ENCODE results near the gene ATP6AP1. TPM values are rescaled to one million over a fixed set of nuclear protein-coding genes. Genes with fewer than 3 reads are reported as not detected.

The ATP6AP1 gene
- polyA plus RNA-seq, 1 experiment = 143 TPM

DNA sequence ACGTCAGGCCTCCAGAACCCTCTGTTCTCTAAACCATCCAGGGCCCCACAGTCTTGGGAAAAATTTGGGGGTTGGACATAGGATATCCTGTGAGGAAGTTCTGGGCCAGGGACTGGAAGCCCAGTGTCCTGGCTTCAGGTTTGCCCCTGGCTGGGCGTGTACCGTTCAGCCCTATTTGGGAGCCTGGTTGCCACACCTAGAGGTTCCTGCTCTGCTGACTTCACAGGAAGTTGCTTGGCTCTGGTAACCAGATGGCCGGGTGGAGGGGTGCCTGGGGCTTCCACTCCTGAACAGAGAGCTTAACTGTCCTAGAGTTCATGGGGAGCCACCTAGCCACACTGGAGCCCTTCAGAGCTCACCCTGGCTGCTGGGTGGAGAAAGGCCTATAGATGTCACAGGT is 16.0 kb upstream of the ATP6AP1 start:
- H3K4me3 ChIP-seq (ENCODE audit: low read depth, low read length) = no peak overlapping the region; the same call in 1 of the 2 replicates
- CTCF ChIA-PET = interaction anchor here (1.0 to 1.5 kb wide), 2 partner anchors 14 to 16 kb away, joined by 3 read pairs; no protein-coding TSS in a partner anchor
- POLR2A ChIA-PET = no interaction called here
- TF ChIP-seq, protein P1, sequence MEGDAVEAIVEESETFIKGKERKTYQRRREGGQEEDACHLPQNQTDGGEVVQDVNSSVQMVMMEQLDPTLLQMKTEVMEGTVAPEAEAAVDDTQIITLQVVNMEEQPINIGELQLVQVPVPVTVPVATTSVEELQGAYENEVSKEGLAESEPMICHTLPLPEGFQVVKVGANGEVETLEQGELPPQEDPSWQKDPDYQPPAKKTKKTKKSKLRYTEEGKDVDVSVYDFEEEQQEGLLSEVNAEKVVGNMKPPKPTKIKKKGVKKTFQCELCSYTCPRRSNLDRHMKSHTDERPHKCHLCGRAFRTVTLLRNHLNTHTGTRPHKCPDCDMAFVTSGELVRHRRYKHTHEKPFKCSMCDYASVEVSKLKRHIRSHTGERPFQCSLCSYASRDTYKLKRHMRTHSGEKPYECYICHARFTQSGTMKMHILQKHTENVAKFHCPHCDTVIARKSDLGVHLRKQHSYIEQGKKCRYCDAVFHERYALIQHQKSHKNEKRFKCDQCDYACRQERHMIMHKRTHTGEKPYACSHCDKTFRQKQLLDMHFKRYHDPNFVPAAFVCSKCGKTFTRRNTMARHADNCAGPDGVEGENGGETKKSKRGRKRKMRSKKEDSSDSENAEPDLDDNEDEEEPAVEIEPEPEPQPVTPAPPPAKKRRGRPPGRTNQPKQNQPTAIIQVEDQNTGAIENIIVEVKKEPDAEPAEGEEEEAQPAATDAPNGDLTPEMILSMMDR (IDR thresholded peaks at IDR 0.05; ENCODE audit: insufficient read depth, low read depth, low read length) = no peak
- H3K36me3 ChIP-seq (ENCODE audit: control insufficient read depth, insufficient read depth, low read length) = no peaks in the 10 kb centered on the region; the same call in 1 of the 2 replicates
- DNase-seq (ENCODE audit: low read depth) = no peak
- no peaks in the 10 kb centered on the region for H3K27me3 ChIP-seq (ENCODE audit: control insufficient read depth, insufficient read depth, low read length)

DNA sequence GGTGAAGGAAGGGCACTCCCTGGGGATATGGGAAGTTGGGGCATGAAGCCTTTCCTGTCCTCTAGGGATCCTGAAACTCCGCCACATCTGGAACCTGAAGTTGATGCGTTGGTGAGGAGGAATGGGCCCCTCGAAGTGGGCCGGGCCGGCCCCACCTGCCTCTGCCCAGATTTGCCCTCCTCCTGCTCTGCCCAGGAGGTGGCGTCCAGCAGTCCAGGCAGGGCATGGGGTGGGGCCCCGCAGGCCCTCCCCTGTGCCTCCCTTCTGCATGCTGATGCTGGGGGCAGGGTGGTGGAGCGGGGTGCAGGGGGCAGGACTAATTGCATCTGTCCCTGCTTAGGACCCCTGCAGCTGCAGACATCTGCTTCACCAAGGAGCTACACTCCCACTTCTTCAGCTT is 15.3 kb upstream of the ATP6AP1 start:
- no peak for DNase-seq (ENCODE audit: low read depth)
- Histone ChIP-seq H3K4me3 (ENCODE audit: low read depth, low read length) (no peak overlapping the region), H3K36me3 (ENCODE audit: control insufficient read depth, insufficient read depth, low read length) (no peaks in the 10 kb centered on the region; the same call in 1 of the 2 replicates), H3K27me3 (ENCODE audit: control insufficient read depth, insufficient read depth, low read length) (no peaks in the 10 kb centered on the region)
- POLR2A ChIA-PET = no interaction called here
- TF ChIP-seq, protein P1 (IDR thresholded peaks at IDR 0.05; ENCODE audit: insufficient read depth, low read depth, low read length) = no peak
- CTCF ChIA-PET = no interaction called here

DNA sequence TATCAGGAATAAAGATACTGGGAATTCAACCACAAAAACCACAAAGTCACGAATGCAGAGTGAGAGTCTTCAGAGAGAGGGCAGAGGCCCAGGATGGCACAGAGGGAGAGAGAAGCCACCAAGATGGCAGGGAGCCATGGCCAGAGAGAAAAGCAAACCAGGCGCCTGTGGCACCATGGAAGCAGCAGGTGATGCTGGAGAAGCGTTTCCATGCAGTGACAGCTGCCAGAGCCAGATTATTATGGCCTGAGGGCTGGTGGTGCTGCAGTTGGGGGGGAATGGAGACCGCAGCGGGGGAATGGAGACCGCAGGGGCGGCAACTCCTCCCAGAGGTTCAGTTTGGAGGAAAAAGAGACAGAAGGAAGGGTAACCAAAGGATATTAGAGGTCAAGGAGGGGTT is 11.3 kb upstream of the ATP6AP1 start:
- ChIA-PET CTCF (no interaction called here), POLR2A (no interaction called here)
- H3K4me3 ChIP-seq (ENCODE audit: low read depth, low read length) = no peak overlapping the region
- no peak for DNase-seq (ENCODE audit: low read depth)
- no peaks in the 10 kb centered on the region for H3K27me3 ChIP-seq (ENCODE audit: control insufficient read depth, insufficient read depth, low read length)
- no peaks in the 10 kb centered on the region; the same call in 1 of the 2 replicates for H3K36me3 ChIP-seq (ENCODE audit: control insufficient read depth, insufficient read depth, low read length)
- TF ChIP-seq, protein P1 (IDR thresholded peaks at IDR 0.05; ENCODE audit: insufficient read depth, low read depth, low read length) = no peak

DNA sequence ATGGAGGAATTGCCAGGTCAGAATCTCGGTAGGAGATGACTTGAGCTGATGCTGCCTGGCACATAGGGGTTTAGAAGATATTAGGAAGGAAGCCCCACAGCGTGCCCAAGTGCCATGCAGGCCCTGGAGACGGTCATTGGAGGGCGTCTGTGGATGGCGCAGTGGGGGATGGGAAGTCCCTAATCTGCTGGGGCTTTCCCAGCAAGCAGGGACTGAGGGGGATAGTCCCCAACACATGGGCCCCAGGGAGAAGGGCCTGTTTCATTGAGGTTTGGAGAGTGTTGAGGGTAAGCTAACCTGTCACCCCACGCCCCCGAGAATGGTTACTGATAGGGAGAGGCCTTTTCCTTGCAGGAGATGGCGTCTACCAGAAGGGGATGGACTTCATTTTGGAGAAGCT is 9.3 kb upstream of the ATP6AP1 start:
- Histone ChIP-seq H3K36me3 (ENCODE audit: control insufficient read depth, insufficient read depth, low read length) (no peaks in the 10 kb centered on the region; the same call in 1 of the 2 replicates), H3K4me3 (ENCODE audit: low read depth, low read length) (no peak overlapping the region), H3K27me3 (ENCODE audit: control insufficient read depth, insufficient read depth, low read length) (no peaks in the 10 kb centered on the region)
- TF ChIP-seq, protein P1 (IDR thresholded peaks at IDR 0.05; ENCODE audit: insufficient read depth, low read depth, low read length) = no peak
- no peak for DNase-seq (ENCODE audit: low read depth)
- ChIA-PET POLR2A (no interaction called here), CTCF (no interaction called here)

DNA sequence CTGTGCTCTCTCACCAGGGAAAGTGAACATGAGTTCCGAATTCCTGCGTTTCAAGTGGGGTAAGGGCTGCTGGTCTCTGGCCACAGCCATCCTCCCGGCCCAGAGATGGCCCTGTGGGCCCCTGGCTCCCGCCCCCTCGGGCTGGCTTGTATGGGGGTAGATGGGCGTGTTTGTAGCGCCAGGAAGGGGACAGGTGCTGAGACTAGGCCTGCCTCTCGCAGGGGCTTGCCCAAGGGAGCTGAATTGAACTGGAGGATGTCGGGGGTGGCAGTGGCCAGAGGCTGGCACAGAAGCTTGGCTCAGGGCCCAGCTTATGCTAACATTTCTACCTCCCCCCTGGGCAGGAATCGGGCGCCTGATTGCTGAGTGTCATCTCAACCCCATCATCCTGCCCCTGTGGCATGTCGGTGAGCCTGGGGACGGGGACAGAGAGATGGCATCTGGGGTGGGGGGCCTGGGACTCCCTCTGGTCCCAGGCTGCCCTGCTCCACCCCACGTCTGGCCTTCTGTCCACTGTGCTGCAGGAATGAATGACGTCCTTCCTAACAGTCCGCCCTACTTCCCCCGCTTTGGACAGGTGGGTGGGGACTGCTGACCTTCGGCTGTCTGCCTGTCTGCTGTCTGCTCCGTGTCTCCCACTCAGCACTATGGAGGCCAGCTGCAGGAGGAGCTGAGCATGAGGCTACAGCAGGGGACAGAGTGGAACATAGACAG is 8.6 kb upstream of the ATP6AP1 start:
- CTCF ChIA-PET = no interaction called here

More for the DNA sequence above, 8.6 kb upstream of the ATP6AP1 start:
- H3K27me3 ChIP-seq (ENCODE audit: control insufficient read depth, insufficient read depth, low read length) = no peaks in the 10 kb centered on the region
- no peaks in the 10 kb centered on the region; the same call in 1 of the 2 replicates for H3K36me3 ChIP-seq (ENCODE audit: control insufficient read depth, insufficient read depth, low read length)
- POLR2A ChIA-PET = no interaction called here
- H3K4me3 ChIP-seq (ENCODE audit: low read depth, low read length) = no peak overlapping the region
- TF ChIP-seq, protein P1 (IDR thresholded peaks at IDR 0.05; ENCODE audit: insufficient read depth, low read depth, low read length) = no peak
- DNase-seq (ENCODE audit: low read depth) = no peak
